SH-SY5Y (cell line): ENCODE measurements around the gene NAA25.

ENCODE experiments used
- GATA2 ChIP-seq: IDR thresholded peaks from 2 replicates; pipeline ENCODE4 v1.6.1; 2011; ENCODE audit warnings: mild to moderate bottlenecking, low read depth, low read length
- GATA3 ChIP-seq: IDR thresholded peaks from 2 replicates; pipeline ENCODE4 v1.6.1; 2011; ENCODE audit warnings: low read depth, mild to moderate bottlenecking, low read length, moderate library complexity

DNA sequence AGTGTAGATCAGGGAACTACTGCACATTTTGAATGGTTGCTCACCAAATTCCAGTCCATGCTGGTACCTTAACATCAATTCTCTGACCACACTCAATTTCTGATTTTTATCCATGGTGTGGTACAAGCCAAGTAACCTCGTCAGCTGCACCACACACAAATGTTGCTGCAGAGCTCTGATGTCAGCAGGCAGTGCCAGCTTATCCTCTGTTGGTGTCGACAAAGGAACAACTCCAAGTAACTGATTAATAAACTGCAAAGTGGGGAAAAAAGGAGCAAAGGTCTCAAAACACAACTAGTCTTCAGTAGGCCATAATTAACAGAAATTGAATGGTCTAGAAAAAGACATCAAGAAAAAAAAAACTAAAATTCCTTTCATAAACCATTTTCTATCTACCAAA is 47.4 kb downstream of the NAA25 start:
- no peak for TF ChIP-seq GATA2
- no peak for TF ChIP-seq GATA3
